HL-60 (cell line): Measurements from ENCODE around the gene TAF3.
"Not testable (repeated sequence)": the region's sequence is repeated elsewhere in the genome, so short reads cannot be mapped to it uniquely, and the experiment has no call there.

Experiments used
- DNase-seq, 2 experiments: peaks; one replicate each; pipeline ENCODE4 v3.0.0-alpha.2; 2010 to 2020; ENCODE audit warnings: low read depth in 1 of 2, low spot score in 1 of 2
- H3K27ac ChIP-seq: fragments of 250-450 bp; sonication (Bioruptor Pico); replicated peaks from 2 replicates; pipeline ENCODE4 v1.5.1; 2020; ENCODE audit warnings: mild to moderate bottlenecking, moderate library complexity
- H3K27me3 ChIP-seq: fragments of 250-450 bp; sonication (Bioruptor Pico); 2 replicates; pipeline ENCODE4 v1.5.1; 2021; ENCODE audit warnings: mild to moderate bottlenecking, moderate library complexity; ENCODE audit not compliant: insufficient read depth, poor library complexity, severe bottlenecking
- H3K4me3 ChIP-seq: replicated peaks from 2 replicates; pipeline ENCODE4 v1.5.1; 2011; ENCODE audit warnings: mild to moderate bottlenecking, control low read depth, low read length; ENCODE audit not compliant: insufficient read depth
- CTCF ChIP-seq: IDR thresholded peaks from one replicate; pipeline ENCODE4 v1.5.1; 2011; ENCODE audit warnings: low read length, control low read depth, inconsistent platforms; ENCODE audit not compliant: insufficient read depth
- GABPA ChIP-seq: IDR thresholded peaks from 2 replicates; pipeline ENCODE4 v1.6.1; 2012; ENCODE audit warnings: low read depth
- POLR2AphosphoS5 ChIP-seq: IDR thresholded peaks from 2 replicates; pipeline ENCODE4 v1.6.1; 2012; ENCODE audit warnings: low read depth
- REST ChIP-seq: IDR thresholded peaks from 2 replicates; pipeline ENCODE4 v1.6.1; 2012; ENCODE audit warnings: low read depth; ENCODE audit not compliant: insufficient replicate concordance
- SPI1 ChIP-seq: IDR thresholded peaks from 2 replicates; pipeline ENCODE4 v1.6.1; 2012; ENCODE audit warnings: low read depth, mild to moderate bottlenecking, borderline replicate concordance
- long read RNA-seq: library from polyadenylated mRNA; unstranded; transcript quantifications from one replicate; pipeline ENCODE4 v2.0.0, GENCODE V29; 2020

TAF3 gene
- long read RNA-seq, partial matches to known transcripts, result 58 of 63 reads
- long read RNA-seq, other reads (novel, unspliced or antisense), result 5 of 63 reads

GRCh38 chr10:7818295-7819120 is at the start of gene TAF3:
TAF3 (plus strand) TSS chr10:7818505; CDS start chr10:7818710, 205 bp downstream.
- H3K27ac ChIP-seq, result peak within 1 kb of the TSS; percentile 64
- peak; percentile 30 for TF ChIP-seq REST
- no peak for TF ChIP-seq SPI1
- TF ChIP-seq GABPA, result 0 out of 2 replicates have a peak, but pooled peaks have one; percentile 34
- TF ChIP-seq CTCF, result no peak
- TF ChIP-seq POLR2AphosphoS5, result peak; percentile 59
- no peaks in the 10 kb centered on the region for H3K27me3 ChIP-seq
- peak within 1 kb of the TSS; percentile 96 for H3K4me3 ChIP-seq
- peak; percentile 30 to 77 for DNase-seq

- no peak for DNase-seq
- Histone ChIP-seq H3K27ac (no peak overlapping the region), H3K27me3 (no peaks in the 10 kb centered on the region), H3K4me3 (no peak overlapping the region)
- no peak for TF ChIP-seq GABPA
- TF ChIP-seq CTCF, result no peak
- TF ChIP-seq REST, result no peak
- TF ChIP-seq POLR2AphosphoS5, result no peak
- no peak for TF ChIP-seq SPI1
Observed at GRCh38 chr10:7773845-7774801, 44.2 kb upstream of the TAF3 start.

- DNase-seq, result no peak
- H3K27me3 ChIP-seq, result no peaks in the 10 kb centered on the region
- no peak overlapping the region for H3K27ac ChIP-seq
- TF ChIP-seq SPI1, result no peak
- no peak for TF ChIP-seq REST
- no peak for TF ChIP-seq POLR2AphosphoS5
- no peak for TF ChIP-seq GABPA
- no peak for TF ChIP-seq CTCF
- H3K4me3 ChIP-seq, result no peak overlapping the region
Observed at GRCh38 chr10:7776777-7777176, 41.5 kb upstream of the TAF3 start.

GRCh38 chr10:7782194-7782593 is 36.1 kb upstream of the TAF3 start:
- H3K27ac ChIP-seq, DNase-seq, H3K4me3 ChIP-seq, H3K27me3 ChIP-seq: not testable (repeated sequence)
